A549 treated with CORT108297 at 1 μM for 4 hours (cell line): ENCODE results near the gene SAA1. TPM values are rescaled to one million over a fixed set of nuclear protein-coding genes. Genes with fewer than 3 reads are reported as not detected.

Source experiments
- total RNA-seq: library from RNA; stranded (reverse); fragments of 200-300 nt; extraction: Qiagen RNA extraction; gene quantifications from 5 replicates; pipeline ENCODE4 v1.2.3, GENCODE V29; 2022

The SAA1 gene
- total RNA-seq = 0.42 to 1.3 TPM (median 0.66 TPM) in 5 replicates

DNA sequence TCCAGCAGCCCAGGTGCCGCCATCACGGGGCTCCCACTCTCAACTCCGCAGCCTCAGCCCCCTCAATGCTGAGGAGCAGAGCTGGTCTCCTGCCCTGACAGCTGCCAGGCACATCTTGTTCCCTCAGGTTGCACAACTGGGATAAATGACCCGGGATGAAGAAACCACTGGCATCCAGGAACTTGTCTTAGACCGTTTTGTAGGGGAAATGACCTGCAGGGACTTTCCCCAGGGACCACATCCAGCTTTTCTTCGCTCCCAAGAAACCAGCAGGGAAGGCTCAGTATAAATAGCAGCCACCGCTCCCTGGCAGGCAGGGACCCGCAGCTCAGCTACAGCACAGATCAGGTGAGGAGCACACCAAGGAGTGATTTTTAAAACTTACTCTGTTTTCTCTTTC lies at the start of gene SAA1:
Gene SAA1, plus strand, starts transcription at position 316 of the 400 bp plus-strand sequence. CDS start 624 bp downstream, outside the sequence.

DNA sequence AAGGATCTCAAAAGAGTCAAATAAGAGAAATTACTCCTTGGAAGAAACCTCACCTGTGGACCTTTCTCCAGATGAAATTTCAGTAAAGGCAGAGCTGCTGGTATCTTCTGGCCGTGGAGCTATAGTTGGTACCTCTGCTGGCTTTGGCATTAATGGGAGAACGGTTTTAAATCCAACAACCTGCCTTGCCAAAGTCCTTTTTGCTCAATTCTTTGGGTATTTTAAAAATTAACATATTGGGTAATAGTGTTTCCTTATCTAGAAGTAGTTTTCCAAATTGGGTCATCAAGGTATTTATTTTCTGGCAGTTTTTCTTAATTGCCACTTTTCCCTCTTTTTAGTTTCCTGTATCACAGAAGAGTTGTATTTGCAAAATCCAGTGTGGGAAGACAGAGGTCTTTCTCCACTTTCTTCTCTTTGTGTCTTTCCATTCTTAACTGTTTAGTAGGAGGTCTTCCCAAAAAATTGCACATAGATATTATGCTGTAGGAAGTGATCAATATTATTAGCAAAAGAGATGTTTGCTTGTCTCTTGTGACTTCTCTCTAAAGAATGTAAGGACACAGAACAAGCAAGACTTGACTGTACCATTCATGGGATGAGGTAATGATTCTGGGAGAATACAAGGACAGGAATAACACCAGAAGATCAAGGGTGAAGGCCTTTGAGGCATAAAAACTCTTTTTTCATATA lies 29.3 kb upstream of the SAA1 start, which contains the start of gene SAA4:
Gene SAA4, minus strand, starts transcription at position 139 of the 693 bp plus-strand sequence. CDS start 876 bp downstream, outside the sequence.

DNA sequence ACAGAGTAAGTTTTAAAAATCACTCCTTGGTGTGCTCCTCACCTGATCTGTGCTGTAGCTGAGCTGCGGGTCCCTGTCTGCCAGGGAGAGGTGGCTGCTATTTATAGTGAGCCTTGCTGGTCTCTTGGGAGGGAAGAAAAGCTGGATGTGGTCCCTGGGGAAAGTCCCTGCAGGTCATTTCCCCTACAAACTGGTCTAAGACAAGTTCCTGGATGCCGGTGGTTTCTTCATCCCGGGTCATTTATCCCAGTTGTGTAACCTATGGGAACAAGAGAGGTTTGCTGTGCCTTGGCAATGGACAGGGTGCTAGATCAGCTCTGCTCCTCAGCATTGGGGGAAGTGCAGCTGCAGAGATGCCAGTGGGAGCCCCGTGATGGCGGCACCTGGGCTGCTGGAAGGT lies 17.5 kb upstream of the SAA1 start, which contains the start of gene SAA2:
Gene SAA2, minus strand, starts transcription at position 108 of the 400 bp plus-strand sequence. CDS start 657 bp downstream, outside the sequence.

Other genes with a start within 250 kb of the SAA1 start
- gene TPH1, start 220.0 kb upstream of the SAA1 start, total RNA-seq = 0.03 to 0.04 TPM (median 0.03 TPM) in 4 of 5 replicates, not detected in the other
- 37.5 to 42.2 TPM (median 39.3 TPM) in 5 replicates for gene SAAL1, start 160.2 kb upstream of the SAA1 start, total RNA-seq
- 0.06 to 0.09 TPM in 2 of 5 replicates, not detected in the others for gene MRGPRX3, start 133.7 kb upstream of the SAA1 start, total RNA-seq
- gene MRGPRX4, start 93.4 kb upstream of the SAA1 start, total RNA-seq = not detected in 5 replicates
- not detected in 5 replicates for gene SAA4, start 29.5 kb upstream of the SAA1 start, total RNA-seq
- gene SAA2, start 17.6 kb upstream of the SAA1 start, total RNA-seq = 0.22 to 0.24 TPM (median 0.22 TPM) in 3 of 5 replicates, not detected in the others
- gene HPS5, start 55.9 kb downstream of the SAA1 start, total RNA-seq = 11.7 to 17.9 TPM (median 12.2 TPM) in 5 replicates
- gene GTF2H1, start 56.3 kb downstream of the SAA1 start, total RNA-seq = 32.5 to 42.3 TPM (median 36.0 TPM) in 5 replicates
- 2,159 to 3,499 TPM (median 2,474 TPM) in 5 replicates for gene LDHA, start 128.3 kb downstream of the SAA1 start, total RNA-seq
- 0.14 to 0.37 TPM (median 0.14 TPM) in 3 of 5 replicates, not detected in the others for gene LDHC, start 146.1 kb downstream of the SAA1 start, total RNA-seq
- gene LDHAL6A, start 189.6 kb downstream of the SAA1 start, total RNA-seq = not detected in 5 replicates